ENCODE data around the gene USP33.
"Not testable (repeated sequence)": the region's sequence is repeated elsewhere in the genome, so short reads cannot be mapped to it uniquely, and the experiment has no call there.

USP33 gene

DNA sequence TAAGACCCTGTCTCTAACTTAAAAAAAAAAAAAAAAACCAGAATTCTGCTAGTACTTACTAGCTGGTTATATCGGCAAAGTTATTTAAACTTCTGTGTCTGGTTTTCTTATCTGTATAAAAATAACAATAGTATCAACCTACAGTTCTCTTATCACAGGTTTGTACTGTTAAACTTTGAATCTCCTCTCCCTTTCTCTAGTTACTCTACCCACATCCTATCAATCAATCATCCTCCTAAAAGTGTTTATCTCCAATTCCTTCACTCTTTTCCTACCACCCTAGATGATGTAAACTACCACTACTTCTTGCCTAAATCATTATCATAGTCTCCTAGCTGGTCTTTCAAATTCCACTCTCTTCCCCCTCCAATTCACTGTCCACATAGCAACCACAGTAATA lies 27.6 kb downstream of the USP33 start:
- DNase-seq: no peak

DNA sequence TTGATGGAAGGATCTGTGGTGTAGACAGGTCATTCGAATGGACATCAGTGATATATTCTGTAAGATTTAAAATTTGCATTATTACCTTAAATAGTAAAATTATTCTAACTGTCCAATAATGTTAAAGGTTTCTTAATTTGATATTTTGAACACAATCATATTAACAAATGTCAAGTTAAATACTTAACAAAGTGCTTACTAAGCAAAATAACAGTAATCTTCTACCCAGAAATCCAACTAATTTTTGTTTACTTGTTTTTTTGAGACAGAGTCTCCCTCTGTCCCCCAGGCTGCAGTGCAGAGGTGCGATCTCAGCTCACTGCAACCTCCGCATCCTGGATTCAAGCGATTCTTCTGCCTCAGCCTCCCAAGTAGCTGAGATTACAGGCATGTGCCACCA lies 33.9 kb downstream of the USP33 start:
- DNase-seq: no peak

DNA sequence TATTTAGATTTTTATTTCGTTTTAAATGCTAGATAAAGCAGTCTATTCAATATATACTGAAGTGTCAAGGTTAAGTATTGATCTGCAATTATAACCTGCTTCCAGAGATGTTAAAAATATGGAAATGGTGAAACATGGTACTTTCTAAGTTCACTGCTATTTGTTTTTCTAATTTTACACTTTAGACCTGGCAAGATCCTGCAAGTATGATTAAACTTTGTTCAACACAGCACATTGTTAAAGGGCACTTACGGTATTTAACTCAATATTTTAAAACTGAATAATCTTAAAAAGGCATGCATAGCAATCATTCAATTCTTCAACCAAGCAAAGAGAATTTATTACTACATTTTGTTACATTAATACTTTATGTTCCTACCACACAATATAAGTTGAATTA lies 41.5 kb downstream of the USP33 start:
- no peak for DNase-seq

DNA sequence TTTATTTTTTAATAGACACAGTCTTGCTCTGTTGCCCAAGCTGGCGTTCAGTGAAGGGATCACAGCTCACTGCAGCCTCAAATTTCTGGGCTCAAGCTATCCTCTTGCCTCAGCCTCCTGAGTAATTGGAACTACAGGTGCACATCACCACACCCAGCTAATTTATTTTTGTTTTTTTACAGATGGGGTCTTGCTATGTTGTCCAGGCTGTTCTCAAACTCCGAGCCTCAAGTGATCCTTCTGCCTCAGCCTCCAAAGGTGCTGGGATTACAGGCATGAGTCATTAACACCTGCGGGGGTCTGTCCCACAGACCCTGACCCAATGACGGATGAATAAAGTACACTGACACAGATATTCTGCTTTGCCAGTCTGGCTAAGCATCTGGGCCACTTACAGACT lies 43.6 kb downstream of the USP33 start:
- DNase-seq: no peak

DNA sequence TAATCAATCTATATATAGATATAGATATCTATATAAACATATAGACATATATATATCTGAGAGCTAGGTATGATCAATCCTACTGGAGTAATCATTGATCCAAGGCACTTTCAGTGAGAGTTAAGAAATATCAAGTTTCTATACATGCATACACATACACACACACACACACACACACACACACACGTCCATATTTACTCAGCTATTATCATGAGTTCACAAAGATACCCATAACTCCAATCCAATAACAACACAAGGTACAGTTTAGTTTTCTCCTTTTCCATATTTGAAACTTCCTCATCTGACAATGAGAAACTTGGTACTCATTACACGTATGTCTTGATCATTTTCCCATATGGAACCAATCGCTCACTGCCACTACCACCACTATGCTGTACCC lies 49.9 kb downstream of the USP33 start:
- DNase-seq: no peak

DNA sequence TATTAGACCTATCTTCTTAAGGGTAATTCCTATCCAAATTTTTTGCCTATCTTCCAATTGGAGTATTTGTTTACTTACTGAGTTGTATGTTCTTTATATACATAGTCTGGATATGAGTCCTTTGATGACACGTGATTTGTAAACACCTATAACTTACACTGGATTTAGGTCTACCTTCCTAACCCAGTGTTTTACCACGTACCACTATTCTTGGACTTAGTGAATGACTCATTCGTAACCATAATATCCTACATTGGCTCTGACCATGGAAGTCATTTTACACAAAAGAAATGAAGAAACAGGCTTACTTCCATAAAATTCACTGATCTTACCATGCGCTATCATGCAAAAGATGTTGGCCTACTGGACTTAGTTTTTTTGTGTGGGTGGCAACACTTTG lies 53.3 kb downstream of the USP33 start:
- no peak for DNase-seq

DNA sequence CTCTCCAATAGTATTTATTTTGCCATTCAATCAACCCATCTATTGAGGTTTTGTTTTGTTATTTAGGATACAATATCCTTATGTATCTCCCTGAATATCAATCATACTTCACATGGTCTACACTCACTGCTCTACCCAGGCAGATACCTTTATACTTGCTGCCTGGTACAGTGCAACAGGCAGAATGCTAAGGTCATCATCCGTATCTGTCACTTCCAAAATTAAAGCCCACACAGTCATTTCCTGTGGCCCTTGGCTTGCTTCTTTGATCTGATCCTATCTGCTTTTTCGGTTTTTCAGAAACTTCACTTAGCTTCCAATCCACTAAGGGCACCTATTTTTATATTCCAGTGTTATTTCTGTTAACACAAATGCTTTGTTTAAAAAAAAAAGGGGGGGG lies 54.9 kb downstream of the USP33 start:
- DNase-seq: no peak

DNA sequence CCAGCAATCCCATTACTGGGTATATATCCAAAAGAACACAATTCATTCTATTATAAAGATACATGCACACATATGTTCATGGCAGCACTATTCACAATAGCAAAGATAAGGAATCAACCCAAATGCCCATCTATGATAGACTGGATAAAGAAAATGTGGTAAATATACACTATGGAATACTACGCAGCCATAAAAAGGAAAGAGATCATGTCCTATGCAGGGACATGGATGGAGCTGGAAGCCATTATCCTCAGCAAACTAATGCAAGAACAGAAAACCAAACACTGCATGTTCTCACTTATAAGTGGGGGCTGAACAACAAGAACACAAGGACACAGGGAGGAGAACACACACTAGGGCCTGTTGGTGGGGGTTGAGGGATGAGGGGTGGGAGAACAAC lies 60.0 kb downstream of the USP33 start:
- not testable (repeated sequence) for DNase-seq

DNA sequence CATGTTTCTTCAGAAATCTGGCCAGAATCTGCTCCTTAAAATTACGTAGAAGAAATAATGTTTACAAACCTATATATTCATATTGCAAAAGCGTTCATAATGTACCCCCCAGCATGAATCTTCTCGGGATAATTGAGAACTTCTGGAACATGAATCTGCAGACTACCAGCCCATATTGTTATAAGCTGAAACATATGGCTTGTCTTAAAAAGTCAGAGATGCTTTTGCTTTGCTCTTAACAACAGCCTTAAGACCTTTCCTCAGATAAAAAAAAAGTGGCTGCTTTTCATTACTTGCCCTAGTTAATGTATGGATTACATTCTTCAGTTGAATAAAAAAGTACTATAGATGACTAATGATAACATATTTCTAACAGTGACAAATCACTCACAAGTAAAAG lies 62.2 kb downstream of the USP33 start:
- DNase-seq: no peak

DNA sequence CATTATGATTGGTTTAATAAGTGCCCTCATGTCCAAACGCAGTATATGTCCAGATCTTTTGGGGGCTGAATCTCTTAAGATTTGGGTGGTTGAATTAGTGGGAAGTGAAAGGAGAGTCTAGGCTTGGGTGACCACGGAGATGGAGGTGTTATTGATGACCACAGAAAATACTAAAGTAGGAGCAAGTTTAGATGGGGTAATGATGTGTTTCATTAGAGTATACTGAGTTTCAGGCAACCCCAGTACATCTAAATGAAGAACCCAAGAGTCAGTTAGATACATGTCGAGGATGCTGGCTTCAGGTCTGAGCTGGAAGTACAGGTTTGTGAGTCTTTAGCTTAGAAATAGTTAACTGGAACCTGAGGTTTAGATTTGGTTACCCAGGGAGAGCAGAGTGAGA lies 70.7 kb downstream of the USP33 start:
- no peak for DNase-seq

DNA sequence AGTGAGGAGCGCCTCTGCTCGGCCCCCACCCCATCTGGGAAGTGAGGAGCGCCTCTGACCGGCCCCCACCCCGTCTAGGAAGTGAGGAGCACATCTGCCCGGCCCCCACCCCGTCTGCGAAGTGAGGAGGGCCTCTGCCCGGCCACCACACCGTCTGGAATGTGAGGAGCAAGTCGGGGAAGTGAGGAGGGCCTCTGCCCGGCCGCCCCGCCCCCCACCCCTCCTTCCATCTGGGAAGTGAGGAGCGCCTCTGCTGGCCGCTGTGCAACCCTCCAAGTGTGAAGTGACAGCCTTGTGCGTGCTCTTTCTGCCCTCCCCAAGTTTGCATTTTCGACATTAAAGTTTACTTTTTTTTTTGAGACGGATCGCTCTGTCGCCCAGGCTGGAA lies 72.1 kb downstream of the USP33 start:
- DNase-seq: no peak

DNA sequence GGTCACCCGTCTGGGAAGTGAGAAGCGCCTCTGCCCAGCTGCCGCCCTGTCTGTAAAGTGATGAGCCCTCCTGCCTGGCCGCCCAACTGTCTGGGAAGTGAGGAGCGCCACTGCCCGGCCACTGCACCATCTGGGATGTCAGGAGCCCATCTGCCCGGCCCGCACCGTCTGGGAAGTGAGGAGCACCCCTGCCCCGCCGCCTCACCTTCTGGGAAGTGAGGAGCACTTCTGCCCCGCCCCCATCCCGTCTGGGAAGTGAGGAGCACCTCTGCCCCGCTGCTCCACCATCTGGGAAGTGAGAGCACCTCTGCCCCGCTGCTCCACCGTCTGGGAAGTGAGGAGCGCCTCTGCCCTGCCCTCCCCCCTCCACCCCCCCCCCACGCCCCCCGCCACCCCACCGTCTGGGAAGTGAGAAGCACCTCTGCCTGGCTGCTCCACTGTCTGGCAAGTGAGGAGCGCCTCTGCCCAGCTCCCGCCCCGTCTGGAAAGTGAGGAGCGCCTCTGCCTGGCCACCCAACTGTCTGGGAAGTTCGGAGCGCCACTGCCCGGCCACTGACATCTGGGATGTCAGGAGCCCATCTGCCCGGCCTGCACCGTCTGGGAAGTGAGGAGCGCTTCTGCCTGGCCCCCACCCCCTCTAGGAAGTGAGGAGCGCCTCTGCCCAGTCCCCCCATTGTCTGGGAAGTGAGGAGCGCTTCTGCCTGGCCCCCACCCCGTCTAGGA lies 72.7 kb downstream of the USP33 start:
- no peak for DNase-seq

DNA sequence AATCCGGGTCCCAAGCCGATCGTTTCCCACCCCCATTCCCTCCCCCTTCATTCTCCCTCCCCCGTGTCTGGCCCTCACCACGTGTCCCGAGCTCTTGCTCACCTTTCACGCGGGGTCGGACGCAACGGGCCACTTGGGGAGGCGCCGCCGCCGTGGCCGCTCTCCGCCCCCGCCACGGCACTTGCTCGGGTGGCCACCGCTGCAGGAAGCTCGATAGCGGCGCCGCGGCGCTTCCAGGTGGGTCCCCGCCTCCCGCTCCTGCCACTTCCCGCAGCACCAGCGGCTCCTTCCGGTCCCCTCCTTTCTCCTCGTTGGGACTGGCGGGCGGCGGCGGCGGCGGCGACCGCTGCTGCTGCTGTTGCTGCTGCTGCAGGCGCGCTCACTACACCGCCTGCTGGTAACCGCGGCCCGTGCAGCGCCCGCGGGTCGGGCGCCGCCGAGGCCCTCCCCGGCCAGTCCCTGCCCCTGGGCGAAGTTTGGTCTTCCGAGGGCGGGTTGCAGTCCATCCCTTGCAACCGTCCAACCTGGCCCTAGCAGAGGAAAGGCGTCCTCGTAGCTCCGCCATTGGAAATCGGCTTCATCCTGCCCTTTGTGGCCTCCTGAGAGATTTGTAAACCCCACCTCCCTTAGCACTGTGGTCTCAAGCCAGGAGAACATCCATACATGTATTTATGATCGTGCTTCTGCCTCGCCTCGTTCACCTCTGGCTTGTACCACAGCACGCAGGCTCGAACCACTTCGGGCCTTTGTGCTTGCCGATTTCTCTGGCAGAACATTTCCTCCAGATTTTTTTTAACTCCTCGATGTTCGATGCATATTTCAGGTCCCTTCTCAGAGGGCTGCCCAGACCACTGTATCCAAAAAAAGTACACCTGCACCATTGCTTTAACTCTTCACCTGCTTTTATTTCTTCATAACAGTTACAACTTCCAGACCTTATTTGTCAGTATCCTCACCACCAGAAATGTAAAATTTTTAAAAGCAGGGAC lies 76.2 kb downstream of the USP33 start:
- peak; percentile 90 for DNase-seq

DNA sequence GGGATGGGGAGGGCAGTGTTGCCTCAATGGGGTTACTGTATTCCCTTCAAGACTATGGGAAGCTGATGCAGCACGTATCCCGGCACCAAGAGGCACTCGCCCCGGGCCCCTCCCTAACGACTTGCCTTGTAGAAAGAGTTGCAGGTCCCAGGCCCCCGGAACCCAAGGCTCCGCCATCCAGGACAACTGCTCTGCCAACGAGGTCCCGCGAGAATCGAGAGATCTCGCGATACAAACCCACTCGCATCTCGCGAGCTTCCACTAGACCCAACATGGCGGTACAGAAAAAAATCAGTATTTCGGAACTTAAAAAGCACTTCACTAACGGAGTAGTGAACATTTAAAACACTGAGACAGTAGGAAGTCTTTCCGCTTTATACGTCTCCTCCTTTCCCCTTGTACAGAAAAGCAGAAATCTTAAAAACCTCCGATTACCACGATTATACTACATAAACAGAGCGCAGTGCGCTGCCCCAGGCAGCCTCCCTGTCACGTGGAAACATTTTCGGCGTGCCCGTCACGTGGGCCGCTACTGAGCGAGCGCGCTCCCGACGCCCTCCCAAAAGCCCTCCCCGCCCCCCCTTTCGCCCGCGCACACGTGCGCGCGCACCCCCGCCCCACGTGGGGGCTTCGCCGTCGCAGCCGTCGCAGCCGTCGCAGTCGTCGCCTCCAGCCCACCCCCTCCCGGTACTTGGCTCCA lies 77.0 kb downstream of the USP33 start, which contains the start of gene ZZZ3:
TSS of gene ZZZ3 (minus strand) at position 199 of the 700 bp plus-strand sequence. CDS start 49,304 bp downstream, outside the sequence.
- peak; percentile 95 for DNase-seq

DNA sequence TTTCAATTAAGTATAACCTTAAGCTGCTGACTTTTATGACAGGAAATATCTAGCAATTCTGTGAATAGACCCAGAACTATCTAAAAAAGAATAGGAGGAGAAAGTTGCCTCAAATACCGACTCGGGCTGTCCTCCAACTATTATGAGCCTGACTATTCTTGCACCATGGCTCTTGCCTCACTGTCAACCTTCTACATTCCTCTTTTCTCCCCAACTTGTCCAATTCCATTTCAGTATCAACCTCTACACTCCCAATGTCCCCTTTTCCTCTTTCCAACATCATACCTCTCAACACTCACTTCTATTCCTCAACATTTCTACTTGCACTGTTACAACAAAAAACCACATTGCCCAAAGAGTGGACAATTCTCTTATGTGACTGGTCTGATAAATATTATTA lies 79.5 kb downstream of the USP33 start:
- DNase-seq: no peak

DNA sequence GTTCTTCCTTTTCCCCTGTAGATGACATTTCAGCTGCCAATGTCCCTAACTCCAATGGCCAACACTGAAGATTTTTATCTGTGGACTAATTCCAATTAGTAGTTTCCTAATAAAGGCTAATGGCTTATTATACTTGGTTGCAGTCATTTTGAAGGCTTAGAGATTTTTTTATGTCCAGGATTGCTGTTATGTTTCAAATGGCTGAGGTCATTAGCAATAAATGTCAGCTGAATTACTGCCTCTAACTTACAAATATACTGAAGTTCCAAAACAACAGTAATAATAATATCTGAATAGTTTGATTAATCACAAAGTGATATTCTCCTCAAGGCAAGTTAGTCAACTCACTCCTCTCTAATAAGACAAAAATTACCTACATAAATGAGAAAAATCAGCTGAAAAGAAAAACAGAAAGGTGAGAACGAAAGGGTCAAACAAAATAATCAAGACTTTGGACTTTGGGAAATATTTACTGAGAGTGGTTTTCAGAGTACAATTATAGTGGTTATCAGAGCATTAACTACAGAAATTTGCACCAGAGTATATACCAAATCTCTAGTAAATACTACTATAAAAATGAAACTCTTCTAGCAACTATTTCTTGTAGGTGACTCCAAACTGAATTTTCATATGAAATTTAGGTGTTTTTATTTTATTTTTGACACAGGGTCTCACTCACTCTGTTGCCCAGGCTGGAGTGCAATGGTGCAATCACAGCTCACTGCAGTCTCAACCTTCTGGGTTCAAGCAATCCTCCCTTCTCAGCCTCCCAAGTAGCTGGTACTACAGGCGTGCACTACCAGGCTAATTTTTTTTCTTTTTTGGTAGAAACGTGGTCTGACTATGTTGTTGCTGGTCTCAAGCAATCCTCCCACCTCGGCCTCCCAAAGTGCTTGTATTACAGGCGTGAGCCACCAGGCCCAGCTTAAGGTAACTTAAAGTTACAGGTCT lies 80.7 kb downstream of the USP33 start:
- DNase-seq: no peak

DNA sequence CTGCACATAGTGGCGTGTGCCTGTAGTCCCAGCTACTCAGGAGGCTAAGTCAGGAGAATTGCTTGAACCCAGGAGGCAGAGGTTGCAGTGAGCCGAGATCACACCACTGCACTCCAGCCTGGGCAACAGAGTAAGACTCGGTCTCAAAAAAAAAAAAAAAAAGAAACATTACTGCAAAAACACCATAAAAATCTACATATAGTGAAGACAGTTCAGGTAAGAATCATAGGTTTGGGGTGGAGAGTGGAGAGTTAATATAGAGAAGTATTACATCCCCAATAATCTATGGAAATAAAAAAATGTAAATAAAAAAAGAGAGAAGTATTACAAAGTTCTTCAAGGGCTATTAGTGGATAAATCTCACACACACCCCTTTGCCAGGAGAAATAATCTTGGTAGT lies 84.8 kb downstream of the USP33 start:
- DNase-seq: not testable (repeated sequence)

DNA sequence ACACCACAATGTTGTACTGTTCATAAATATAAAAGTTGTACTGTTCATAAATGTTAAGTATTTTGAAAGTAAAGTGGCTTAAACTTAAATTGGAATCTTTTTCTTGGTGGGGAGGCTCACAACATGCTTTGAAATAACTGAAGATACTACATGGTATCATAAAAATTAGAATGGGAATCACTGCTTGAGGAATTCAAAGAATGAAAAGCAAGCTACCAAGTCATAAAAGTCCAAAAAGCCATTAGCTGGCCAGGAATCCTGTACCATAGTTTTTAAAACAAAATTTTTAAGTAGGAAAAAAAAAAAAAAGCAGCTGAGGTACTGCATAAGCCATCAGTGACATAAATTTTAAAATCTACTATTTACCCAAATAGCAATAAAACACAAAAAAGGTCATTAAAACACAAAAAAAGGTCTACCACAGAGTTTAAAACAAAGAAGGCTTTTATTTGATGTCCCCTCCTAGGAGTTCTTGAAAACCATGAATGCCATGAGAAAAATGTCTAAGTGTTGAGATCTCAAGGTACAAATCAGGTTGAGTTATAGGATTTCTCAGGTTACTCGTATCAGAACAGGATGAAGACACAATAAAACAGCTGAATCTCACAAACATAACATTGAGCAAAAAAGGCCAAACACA lies 85.8 kb downstream of the USP33 start:
- DNase-seq: no peak

DNA sequence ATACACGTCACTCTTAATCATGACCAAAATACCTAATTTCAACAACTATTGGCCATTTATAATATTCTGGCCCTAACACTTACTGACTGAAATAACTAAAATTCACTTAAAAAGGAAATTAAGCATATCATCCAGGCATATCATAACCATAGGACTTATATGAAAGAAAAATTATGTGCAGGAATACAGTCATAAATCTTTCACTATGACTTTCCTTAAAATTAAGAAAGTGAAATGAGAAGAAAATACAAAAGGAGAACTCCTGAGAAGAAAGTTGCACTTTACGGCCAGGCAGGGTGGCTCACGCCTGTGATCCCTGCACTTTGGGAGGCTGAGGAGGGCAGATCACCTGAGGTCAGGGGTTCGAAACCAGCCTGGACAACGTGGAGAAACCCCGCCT lies 86.6 kb downstream of the USP33 start:
- DNase-seq: no peak

DNA sequence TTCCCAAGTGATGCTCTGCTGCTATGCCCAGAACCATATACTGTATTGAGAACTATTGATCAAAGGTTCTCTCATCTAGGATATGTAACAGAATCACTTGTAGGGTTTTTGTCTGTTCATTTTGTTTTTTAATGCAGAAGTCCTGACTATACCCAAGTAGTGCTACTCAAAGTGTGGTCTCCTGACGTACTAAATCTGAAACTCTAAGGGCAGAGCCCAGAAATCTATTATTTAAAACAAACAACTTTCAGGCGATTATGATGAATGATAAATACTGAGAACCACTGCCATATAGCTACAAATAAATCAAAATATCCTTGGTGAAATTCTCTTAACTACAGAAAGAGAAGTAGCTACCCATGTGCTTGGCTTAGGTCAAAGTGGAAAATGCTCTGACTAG lies 87.3 kb downstream of the USP33 start:
- DNase-seq: no peak

DNA sequence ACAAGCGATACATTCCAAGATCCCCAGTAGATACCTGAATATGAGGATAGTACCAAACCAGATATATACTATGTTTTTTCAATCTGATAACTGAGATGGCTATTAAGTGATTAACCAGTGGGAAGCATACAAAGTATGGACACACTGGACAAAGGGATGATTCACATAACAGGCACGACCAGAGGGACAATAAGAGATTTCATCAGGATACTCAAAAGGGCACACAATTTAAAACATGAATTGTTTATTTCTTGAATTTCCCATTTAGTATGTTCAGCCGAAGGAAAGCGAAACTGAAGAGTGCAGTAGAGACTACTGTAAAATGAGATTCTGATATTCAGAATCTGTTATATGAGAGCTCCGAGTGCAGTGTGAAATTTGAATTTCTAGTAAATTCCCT lies 87.8 kb downstream of the USP33 start:
- no peak for DNase-seq

DNA sequence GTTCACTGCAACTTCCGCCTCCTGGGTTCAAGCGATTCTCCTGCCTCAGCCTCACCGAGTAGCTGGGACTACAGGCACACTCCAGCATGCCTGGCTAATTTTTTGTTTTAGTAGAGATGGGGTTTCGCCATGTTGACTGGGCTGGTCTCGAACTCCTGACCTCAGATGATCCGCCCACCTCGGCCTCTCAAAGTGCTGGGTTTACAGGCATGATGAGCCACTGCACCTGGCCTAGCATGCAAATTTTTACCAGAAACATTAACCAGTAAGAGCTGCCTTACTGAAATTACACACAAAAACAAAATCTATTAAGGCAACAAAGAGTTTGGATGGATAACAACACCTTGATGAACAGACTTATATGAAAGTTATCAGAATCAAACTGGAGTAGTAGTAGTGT lies 89.3 kb downstream of the USP33 start:
- DNase-seq: no peak
